Epithelial cell of prostate (primary cell): ENCODE data around the gene GEMIN4.

Source experiments
- DNase-seq: peaks from one replicate; pipeline ENCODE4 v3.0.0-alpha.2; 2011; ENCODE audit warnings: low read depth, low spot score
- H3K27ac ChIP-seq: fragments of 450-650 bp; 2 replicates; pipeline ENCODE4 v1.5.1; 2017; ENCODE audit warnings: mild to moderate bottlenecking

Gene GEMIN4

DNA sequence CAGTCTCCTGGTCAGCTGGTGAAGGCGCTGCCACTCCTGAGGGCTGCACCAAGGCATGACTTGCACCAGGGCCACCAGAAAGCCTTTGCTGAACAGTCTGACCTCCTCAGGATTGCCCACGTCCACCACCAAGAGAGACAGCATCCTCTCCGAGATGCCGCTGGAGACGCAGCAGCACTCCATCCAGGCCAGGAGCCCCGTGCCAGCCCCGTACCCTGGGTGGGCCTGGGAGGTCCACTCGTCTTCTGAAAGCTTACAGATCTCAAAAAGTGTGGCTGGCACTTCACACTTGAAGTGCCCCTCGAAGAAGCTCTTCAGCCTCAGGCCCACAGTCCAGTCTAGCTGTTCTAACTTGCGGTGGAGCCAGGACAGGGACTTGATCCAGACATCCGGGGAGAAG lies 6.7 kb downstream of the GEMIN4 start:
- DNase-seq, result no peak
- no peak overlapping the region for H3K27ac ChIP-seq

DNA sequence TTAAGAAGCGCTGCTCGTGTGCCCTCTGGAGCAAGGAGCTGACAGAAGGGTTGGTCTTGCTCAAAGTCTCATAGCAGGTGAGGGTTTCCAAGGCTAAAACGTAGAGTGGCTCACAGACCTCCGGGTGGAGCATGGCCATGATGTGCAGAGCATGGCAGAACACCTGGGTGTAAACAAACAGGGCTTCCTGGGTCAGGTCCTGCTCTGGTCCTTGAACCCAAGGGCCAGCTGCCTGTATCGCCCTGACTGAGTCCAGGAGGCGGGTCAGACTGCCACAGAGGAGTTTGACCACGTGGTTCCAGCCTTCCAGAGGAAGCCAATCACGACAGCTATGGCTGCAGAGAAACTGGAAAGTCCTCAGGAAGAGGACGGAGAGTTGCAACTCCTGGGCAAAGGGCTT lies 7.1 kb downstream of the GEMIN4 start:
- H3K27ac ChIP-seq, result no peak overlapping the region
- DNase-seq, result no peak

DNA sequence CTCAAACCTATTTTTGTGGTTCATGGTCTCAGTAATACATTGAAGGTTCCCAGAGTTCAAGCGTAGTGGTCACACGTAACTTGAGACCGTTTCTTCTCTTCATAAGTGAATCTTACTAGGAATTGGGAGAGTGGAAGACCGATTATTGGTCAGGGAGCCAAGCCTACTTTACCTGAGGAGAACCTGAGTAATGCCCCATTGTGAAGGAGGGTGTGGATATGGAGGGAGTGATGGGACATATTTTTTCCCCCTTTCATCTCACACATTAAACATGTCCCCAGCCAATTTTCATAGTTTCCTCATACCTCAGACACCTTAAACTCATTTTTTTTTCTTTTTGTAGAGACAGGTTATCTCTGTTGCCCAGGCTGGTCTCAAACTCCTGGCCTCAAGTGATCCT lies 8.9 kb downstream of the GEMIN4 start:
- no peak overlapping the region for H3K27ac ChIP-seq
- no peak for DNase-seq

DNA sequence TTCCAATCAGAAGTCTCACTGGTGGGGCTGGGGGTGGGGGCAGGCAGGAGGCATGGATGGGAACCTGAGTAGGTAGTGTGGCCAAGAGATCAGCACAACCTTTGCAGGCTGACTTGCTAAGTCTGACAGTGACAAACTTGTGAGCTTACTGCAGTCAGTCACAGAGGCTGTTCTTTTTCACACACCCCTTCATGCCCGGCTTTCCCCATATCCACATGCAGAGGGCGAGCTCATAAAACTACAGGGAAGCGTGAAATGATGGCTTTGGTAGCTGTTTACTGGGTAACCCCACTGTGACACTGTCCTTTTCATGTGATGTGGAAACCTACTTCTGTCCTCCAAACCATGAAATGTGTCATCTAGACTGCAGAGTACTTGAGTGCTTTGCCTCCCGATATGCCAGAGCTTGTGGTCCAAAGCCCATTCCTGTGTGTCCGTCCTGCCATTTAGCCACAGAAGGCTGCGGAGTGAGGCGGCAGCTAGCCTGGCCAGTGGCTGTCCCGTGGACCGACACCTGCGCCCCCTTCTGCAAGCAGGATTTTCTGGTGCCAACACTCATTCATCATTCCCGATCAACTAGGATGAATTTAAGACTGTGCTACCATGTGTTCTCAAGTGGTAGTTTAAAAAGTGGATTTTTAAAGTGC lies 9.8 kb downstream of the GEMIN4 start:
- DNase-seq, result no peak

DNA sequence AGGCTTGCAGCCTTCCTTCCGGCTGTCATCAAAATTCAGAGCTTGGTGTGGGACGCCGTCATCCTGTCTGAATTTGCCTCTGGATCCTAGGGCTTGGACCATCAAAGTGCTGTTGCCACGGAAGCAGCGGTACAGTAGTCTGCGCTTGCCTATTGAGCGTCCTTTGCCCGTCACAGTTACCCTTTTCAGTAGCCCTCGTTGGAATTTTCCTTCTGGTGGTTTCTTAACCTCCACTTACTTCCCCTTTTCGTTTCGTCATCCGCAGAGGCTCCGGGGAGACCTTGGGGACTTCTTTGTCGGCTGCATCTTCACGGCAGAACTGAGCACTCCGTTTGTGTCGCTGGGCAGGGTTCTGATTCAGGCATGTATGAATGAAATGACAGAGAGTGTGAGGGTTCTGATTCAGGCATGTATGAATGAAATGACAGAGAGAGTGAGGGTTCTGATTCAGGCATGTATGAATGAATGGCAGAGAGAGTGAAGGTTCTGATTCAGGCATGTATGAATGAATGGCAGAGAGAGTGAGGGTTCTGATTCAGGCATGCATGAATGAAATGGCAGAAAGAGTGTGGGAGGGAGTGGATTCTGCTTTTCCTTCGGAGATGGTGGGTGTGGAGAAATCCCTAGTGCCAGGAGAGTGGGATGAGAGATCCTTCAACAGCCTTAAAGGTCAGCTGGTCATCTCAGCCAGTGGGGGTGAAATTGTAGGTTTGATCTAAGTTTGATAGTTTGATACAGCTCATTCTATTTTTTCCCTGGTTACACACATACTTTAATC lies 11.6 kb downstream of the GEMIN4 start:
- no peak overlapping the region for H3K27ac ChIP-seq
- no peak for DNase-seq

More for the DNA sequence above, 9.8 kb downstream of the GEMIN4 start:
- H3K27ac ChIP-seq, result no peak overlapping the region

DNA sequence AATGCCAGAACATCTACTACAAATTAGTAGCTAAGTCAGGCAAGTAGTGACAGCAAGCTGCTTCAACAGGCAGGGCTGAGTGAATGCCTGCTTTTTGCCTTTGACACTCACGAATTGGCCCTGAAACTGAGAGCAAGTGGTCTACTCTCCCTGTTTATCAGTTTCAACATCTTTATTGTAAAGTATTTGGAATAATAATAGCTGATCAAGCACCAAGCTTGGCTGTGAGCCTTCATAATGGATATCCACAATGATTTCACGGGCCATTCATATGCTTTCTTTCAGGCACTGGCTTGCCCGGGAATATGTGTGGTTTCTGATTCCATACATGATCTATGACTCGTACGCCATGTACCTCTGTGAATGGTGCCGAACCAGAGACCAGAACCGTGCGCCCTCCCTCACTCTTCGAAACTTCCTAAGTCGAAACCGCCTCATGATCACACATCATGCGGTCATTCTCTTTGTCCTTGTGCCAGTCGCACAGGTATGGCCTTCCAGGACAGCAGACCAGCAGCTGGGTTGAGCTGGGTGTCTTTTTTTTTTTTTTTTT lies 14.4 kb downstream of the GEMIN4 start:
- peak; percentile 66 for DNase-seq
- H3K27ac ChIP-seq, result peak overlapping the region; percentile 32

DNA sequence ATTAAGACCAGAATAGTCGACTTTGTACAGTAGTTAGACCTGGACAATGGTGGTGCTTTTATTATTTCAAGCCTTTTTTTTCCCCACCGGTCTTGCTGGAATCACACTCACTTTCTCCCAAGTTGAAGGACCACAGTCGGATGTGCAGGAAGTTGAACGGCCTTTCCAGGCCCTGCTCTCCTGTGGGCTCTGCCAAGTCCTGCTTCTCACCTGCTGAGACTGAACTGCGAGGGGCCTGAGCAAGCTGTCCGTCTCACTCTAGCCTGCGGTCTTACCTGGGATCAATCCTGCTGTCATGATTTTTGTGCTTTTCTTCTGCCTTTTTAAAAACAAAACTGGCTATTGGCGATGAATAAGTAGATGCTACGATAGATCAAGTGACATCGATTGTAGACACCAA lies 18.3 kb downstream of the GEMIN4 start:
- DNase-seq, result no peak
- H3K27ac ChIP-seq, result peak overlapping the region; percentile 98

DNA sequence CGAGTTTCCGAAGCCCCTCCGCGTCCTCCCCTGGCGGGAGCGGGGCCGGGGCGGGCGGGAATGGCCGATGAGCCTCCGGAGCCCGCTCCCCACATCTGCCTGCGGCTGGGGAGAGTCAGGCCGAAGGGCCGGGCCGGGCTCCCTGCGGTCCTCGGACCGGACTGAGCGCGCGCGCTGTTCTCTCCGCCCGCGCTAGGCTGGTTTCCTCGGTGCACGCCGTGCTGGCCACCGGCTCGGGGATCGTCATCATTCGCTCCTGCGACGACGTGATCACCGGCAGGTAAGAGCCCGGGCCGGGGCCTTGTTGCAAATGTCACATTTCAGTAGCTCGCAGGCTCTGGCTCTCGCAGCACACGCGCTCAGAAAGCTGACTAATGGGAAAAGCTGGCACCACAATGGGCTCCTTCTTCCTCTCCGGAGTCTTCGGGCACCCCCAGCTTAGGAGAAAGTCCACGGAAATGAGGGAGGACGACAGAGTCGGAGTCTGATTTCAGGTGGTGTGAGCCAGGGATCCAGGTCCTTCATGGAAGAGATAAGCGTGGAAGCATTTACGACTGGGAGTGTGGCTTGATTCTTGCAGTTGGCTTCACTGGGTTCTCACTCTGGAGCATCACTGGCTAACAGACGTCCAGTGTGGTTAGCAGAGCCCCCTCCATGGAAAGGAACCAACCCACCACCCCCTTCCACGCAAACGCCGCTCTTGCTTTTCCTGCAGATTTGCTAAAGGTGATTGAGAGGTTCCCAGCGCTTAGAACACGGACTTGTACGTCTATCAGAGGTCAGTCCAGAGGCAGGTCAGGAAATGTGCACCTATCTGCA lies 19.0 kb downstream of the GEMIN4 start:
- no peak for DNase-seq
- peak overlapping the region; percentile 98 for H3K27ac ChIP-seq

DNA sequence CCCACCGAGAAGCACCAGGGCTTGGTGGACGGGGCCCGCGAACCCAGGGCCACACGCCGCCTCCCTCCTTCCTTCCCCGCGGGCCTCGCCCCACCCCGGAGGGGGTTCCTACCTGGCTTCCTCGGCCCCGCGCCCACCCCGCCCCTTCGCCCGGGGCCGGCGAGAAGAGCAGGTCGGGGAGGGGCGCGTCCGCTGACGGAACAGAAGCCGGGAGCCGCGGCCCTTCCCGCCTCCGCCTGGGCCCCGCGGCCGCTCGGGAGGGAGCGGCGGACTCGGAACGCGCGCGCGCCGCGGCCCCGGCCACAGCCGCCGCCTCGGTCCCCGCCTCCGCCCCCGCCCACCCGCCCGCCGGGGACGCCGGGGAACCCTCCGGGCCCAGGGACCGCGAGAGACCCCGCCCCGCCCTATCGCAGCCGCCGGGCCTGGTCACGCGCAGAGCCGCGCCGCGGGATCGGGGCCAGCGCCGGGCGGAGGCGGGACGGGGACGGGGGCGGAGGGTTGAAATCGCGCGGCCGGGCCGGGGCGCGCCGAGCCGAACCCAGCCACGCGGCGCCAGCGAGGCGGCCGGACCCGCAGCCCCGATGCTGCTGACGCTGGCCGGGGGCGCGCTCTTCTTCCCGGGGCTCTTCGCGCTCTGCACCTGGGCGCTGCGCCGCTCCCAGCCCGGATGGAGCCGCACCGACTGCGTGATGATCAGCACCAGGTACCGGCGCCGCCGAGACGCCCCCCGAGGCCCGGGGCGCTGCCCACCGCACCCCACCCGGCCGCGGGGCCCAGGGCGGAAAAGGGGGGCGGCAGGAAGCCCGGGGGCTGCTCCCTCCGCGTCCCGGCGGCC lies 19.8 kb downstream of the GEMIN4 start, which contains the start of gene TLCD3A:
TSS of gene TLCD3A (plus strand) at position 530 of the 835 bp plus-strand sequence. CDS start at position 582, 52 bp downstream.
- peak within 1 kb of the TSS; percentile 98 for H3K27ac ChIP-seq
- no peak for DNase-seq

DNA sequence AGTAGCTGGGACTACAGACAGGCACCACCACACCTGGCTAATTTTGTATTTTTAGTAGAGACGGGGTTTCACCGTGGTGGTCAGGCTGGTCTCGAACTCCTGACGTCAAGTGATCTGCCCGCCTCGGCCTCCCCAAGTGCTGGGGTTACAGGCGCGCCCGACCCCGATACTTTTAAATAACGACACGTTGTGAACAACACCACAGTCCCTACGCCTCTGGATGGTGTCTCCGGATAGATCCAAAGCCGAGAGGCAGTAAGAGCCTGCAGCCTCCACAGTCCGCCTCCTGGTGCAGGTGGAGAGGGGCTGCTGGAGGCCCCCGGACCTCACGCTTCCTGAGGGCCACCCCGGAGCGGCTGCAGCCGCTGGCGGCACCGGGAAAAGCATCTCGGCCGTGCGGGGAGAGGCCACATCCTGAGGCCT lies 20.4 kb downstream of the GEMIN4 start:
- DNase-seq, result no peak
- peak overlapping the region; percentile 98 for H3K27ac ChIP-seq

DNA sequence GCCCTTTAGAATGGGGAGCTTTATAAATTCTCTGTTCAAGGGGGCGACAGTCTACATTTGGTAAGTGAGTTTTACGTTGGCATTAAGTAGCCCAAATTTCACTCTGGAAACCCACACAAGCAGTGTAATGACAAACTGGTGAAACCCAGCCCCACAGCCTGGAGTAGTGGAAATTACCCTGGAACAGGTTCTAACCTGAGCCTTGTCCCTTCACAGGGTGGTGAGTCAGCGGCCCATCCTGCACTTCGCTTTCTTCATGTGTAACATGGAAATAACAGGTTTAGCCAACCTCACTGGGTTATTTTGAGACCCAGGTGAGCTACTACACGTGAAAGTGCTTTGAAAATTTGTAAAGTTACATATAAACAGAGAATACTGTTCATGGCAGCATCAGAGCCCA lies 23.2 kb downstream of the GEMIN4 start:
- DNase-seq, result peak; percentile 97
- H3K27ac ChIP-seq, result peak overlapping the region; percentile 98

DNA sequence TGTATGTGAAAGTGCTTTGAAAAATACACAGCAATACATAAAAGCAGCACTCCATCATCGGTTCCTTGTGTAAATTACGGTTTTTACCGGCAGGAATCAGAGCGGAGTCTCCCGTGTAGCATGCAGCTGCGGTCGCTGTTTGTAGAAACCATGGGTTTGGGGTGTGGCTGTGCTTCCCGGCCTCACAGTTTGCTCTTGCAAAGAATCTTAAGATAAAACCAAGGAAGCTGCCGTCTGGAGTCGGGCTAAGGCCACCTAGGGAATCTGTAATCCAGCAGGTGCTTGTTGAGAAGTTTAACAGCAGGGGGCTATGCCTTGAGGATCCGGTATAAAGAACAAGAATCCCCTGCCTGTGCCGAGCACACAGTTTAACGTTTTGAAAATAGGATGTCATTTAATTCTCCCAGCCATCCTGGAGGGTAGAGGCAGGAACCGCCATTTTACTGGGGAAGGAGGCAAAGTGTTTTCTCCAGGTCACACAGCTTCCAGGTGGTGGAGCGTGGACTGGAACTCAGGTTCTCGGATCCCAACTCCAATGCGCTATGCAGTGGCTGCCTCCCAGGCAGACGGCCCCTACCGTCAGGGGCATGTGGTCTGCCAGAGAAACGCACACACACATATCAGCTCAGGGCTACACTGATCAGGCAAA lies 25.7 kb downstream of the GEMIN4 start:
- H3K27ac ChIP-seq, result peak overlapping the region; percentile 22
- DNase-seq, result no peak

DNA sequence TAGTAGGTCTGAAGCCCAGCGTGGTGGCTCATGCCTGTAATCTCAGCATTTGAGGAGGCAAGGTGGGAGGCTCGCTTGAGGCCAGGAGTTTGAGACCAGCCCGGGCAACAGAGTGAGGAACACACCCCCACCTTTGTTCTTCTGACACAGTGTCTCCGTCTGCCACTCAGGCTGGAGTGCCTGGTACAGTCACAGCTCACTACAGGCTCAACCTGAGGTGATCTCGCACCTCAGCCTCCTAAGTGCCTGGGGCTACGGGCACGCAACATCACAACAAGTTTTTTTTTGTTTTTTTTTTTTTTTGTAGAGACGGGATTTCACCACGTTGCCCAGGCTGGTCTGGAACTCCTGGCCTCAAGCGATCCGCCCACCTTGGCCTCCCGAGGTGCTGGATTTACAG lies 26.3 kb downstream of the GEMIN4 start:
- H3K27ac ChIP-seq, result peak overlapping the region; percentile 22
- DNase-seq, result no peak

DNA sequence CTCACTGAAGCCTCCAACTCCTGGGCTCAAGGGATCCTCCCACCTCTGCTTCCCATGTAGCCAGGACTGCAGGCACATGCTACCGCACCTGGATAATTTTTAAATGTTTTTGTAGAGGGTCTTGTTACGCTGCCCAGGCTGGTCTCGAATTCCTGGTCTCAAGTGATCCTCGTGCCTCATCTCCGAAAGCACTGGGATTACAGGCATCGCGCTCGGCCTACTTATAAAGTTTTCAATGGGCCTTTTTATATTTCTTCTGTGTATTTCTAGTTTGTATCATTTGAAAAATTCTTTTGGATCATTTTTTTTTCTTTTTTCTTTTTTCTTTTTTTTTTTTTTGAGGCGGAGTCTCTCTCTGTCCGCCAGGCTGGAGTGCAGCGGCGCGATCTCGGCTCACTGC lies 27.0 kb downstream of the GEMIN4 start:
- no peak overlapping the region for H3K27ac ChIP-seq
- no peak for DNase-seq

DNA sequence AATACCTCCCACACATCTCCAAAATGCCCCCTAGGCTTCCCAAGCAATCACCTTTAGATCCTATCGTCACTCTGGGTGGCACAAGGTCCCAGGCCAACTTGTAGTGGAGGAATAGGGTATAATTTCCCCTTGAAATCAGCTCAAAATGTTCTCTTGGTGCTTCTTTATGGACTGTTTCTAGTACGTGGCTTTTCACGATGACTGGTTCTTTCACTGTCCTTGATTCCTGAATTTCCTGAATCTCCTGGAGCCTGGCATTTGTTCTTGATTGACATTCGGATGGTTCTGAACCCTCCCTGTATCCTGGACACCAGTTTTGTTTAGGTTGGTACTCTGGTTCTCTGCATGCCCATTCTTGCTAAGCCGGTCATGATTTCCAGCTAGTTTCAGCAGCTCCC lies 30.5 kb downstream of the GEMIN4 start:
- DNase-seq, result peak; percentile 70
- H3K27ac ChIP-seq, result peak overlapping the region; percentile 43

DNA sequence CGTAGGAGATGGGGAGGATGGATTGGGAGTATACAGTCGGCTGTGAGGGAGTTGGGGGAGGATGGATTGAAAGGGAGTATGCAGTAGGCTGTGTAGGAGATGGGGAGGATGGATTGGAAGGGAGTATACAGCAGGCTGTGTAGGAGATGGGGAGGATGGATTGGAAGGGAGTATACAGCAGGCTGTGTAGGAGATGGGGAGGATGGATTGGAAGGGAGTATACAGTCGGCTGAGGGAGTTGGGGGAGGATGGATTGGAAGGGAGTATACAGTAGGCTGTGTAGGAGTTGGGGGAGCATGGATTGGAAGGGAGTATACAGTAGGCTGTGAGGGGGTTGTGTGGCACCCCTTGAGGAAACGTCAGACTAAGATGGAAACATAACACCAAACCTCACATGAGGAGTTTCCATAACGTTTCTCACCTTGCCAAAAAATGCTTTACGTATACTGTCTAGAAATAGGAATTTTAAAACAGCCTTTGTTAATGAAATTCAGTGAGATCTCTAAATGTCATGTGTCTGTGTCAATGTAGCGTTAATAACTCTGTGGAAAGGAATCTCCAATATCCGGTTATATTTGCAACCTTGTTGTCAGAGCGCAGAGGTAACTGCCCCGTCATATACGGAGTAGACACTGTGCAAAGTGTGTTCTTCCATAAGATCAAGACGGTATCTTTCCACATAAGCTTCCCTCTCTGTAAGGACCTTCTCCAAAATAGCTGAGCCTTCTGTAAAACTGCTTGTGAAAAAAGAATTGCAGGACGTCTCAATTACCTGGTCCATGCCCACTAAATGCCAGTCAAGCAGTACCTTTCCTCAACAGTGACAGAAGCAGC lies 31.1 kb downstream of the GEMIN4 start:
- no peak for DNase-seq
- H3K27ac ChIP-seq, result peak overlapping the region; percentile 43

DNA sequence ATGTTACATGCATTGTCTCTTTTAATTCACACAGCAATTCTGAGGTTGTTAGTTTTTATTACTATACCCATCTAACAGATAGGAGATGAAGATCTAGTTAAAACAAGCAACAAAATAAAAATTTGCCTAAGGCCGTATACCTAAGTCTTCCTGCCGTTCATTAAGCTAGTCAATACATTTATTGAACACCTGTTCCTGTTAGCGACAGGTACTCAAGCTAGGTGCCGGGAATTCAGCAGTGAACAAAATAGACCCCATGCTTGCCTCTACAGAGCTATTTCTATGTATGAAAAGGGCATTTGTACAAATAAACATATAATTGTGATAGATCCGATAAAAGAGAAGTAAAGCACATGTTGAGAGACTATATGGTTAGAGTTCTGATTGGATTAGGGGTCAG lies 34.0 kb downstream of the GEMIN4 start:
- DNase-seq, result no peak

DNA sequence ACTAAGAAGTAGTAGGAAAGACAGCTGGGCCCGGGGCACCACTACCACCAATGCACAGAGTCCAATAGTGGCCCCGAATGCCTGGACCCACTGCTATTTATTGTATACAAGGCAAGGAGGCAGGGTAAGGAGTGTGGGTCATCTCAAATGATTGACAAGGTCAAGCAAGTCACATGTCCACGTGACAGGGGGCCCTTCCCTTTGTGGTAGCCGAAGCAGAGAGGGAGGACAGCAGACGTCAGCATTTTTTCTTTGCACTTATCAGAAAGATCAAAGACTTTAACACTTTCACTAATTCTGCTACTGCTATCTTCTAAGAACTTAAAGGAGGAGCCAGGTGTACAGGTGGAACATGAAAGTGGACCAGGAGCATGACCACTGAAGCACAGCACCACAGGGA lies 43.9 kb downstream of the GEMIN4 start:
- no peak for DNase-seq

More for the DNA sequence above, 34.0 kb downstream of the GEMIN4 start:
- no peak overlapping the region for H3K27ac ChIP-seq

More for the DNA sequence above, 43.9 kb downstream of the GEMIN4 start:
- H3K27ac ChIP-seq, result no peak overlapping the region
